Activated CD4-positive, alpha-beta T cell treated with anti-CD3 and anti-CD28 coated beads for 36 hours (primary cell): ENCODE measurements around the gene TMCC1. TPM values are rescaled to one million over a fixed set of nuclear protein-coding genes. Genes with fewer than 3 reads are reported as not detected.

ENCODE experiments used
- ATAC-seq: fragments of 200-7000 bp; cut with Tn5 transposase; one replicate; pipeline ENCODE4 v1.10.0; 2021; ENCODE audit warnings: mild to moderate bottlenecking, moderate library complexity
- CTCF ChIA-PET: fragments of 350-600 bp; sonication (Branson Sonifier 250); formaldehyde crosslinking; loops from one replicate; lab custom pipeline; 2021; ENCODE audit warnings: antibody characterized with exemption; lab: Charles Lee
- POLR2A ChIA-PET: fragments of 350-600 bp; sonication (Branson Sonifier 250); formaldehyde crosslinking; loops from one replicate; lab custom pipeline; 2021; ENCODE audit warnings: antibody characterized with exemption, inconsistent platforms; lab: Charles Lee
- DNase-seq: peaks from one replicate; pipeline ENCODE4 v3.0.0-alpha.2; 2020
- H3K27ac Mint-ChIP-seq: one replicate; pipeline ENCODE4 v1.8.0; 2021; ENCODE audit warnings: mixed read lengths
- H3K27me3 Mint-ChIP-seq: one replicate; pipeline ENCODE4 v1.8.0; 2021; ENCODE audit warnings: mixed read lengths
- H3K36me3 Mint-ChIP-seq: one replicate; pipeline ENCODE4 v1.8.0; 2021; ENCODE audit warnings: low read depth, mixed read lengths
- H3K4me1 Mint-ChIP-seq: one replicate; pipeline ENCODE4 v1.8.0; 2021; ENCODE audit warnings: mixed read lengths
- H3K4me3 Mint-ChIP-seq: one replicate; pipeline ENCODE4 v1.8.0; 2021; ENCODE audit warnings: mild to moderate bottlenecking, moderate library complexity, mixed read lengths
- H3K9me3 Mint-ChIP-seq: one replicate; pipeline ENCODE4 v1.8.0; 2021; ENCODE audit warnings: low read depth, mixed read lengths
- intact Hi-C, 2 experiments: fragments of 100-400 bp; cut with DNase I in 1 of 2; cut with micrococcal nuclease in 1 of 2; formaldehyde crosslinking; loops; one replicate each; pipeline versions ENCODE4 v1.14.2 to v1.15.1; 2022 to 2024; cut with DNase I, micrococcal nuclease
- total RNA-seq, 2 experiments: library from RNA; stranded (reverse); gene quantifications; one replicate each; pipeline ENCODE4 v1.2.3, GENCODE V29; 2021

The TMCC1 gene
- total RNA-seq, 2 experiments from 2014 or later = 14.8 to 17.3 TPM

- intact Hi-C loops = loop anchor here (5.0 to 10.0 kb wide), 2 partner anchors 114 to 116 kb away; no protein-coding TSS in a partner anchor
- DNase-seq (no peak), ATAC-seq (peak; percentile 19)
- Mint-ChIP-seq H3K36me3 (no peaks in the 10 kb centered on the region), H3K4me1 (peaks cover 10% of the 10 kb centered on the region), H3K27me3 (peaks cover 18% of the 10 kb centered on the region), H3K4me3 (no peak overlapping the region), H3K27ac (no peak overlapping the region), H3K9me3 (no peaks in the 10 kb centered on the region)
- ChIA-PET POLR2A (no interaction called here), CTCF (interaction anchor here (2.0 kb wide), 1 partner anchor 118 kb away, joined by 5 read pairs; no protein-coding TSS in a partner anchor)
Observed at GRCh38 chr3:129608087-129608935, 285.2 kb downstream of the TMCC1 start.

GRCh38 chr3:129607391-129608068 lies 286.0 kb downstream of the TMCC1 start:
- Mint-ChIP-seq H3K27ac (no peak overlapping the region), H3K36me3 (no peaks in the 10 kb centered on the region), H3K27me3 (peaks cover 18% of the 10 kb centered on the region), H3K9me3 (no peaks in the 10 kb centered on the region), H3K4me3 (peak overlapping the region; percentile 70), H3K4me1 (peaks cover 10% of the 10 kb centered on the region)
- DNase-seq (no peak), ATAC-seq (no peak)
- POLR2A ChIA-PET = no interaction called here
- CTCF ChIA-PET = interaction anchor here (0.7 to 2.0 kb wide), 2 partner anchors 24 to 117 kb away, joined by 4 to 5 read pairs; no protein-coding TSS in a partner anchor
- intact Hi-C loops = loop anchor here (2.0 to 10.0 kb wide), 3 partner anchors 19 to 115 kb away; no protein-coding TSS in a partner anchor

GRCh38 chr3:129606636-129607390 lies 286.7 kb downstream of the TMCC1 start, which contains the start of gene PLXND1:
Gene PLXND1 (minus strand): TSS chr3:129606676. CDS start chr3:129606639, 37 bp downstream.
- ATAC-seq (peak; percentile 47), DNase-seq (peak; percentile 52)
- POLR2A ChIA-PET = no interaction called here
- Mint-ChIP-seq H3K9me3 (no peaks in the 10 kb centered on the region), H3K4me3 (peak within 1 kb of the TSS; percentile 78), H3K36me3 (no peaks in the 10 kb centered on the region), H3K27me3 (peaks cover 18% of the 10 kb centered on the region), H3K27ac (peak within 1 kb of the TSS; percentile 89), H3K4me1 (peaks cover 10% of the 10 kb centered on the region)
- intact Hi-C loops = loop anchor here (2.0 to 10.0 kb wide), 3 partner anchors 20 to 115 kb away; no protein-coding TSS in a partner anchor
- CTCF ChIA-PET = interaction anchor here (0.7 to 2.0 kb wide), 2 partner anchors 25 to 117 kb away, joined by 4 to 5 read pairs; no protein-coding TSS in a partner anchor

- Mint-ChIP-seq H3K36me3 (no peaks in the 10 kb centered on the region), H3K4me3 (peak overlapping the region; percentile 78), H3K27ac (peak overlapping the region; percentile 89), H3K27me3 (peaks cover 18% of the 10 kb centered on the region), H3K4me1 (peaks cover 10% of the 10 kb centered on the region), H3K9me3 (no peaks in the 10 kb centered on the region)
- no peak for DNase-seq
- intact Hi-C loops = loop anchor here (2.0 to 10.0 kb wide), 3 partner anchors 21 to 114 kb away; no protein-coding TSS in a partner anchor
- POLR2A ChIA-PET = interaction anchor here (1.1 kb wide), 1 partner anchor 13 kb away, joined by 3 read pairs; no protein-coding TSS in a partner anchor
- peak; percentile 17 for ATAC-seq
- CTCF ChIA-PET = interaction anchor here (0.5 to 1.6 kb wide), 4 partner anchors 12 to 1554 kb away, joined by 3 to 9 read pairs (median 5); partner anchors contain the start of gene SEC61A1
Observed at GRCh38 chr3:129605922-129606635, 287.4 kb downstream of the TMCC1 start.

- peak overlapping the region; percentile 78 for H3K4me3 Mint-ChIP-seq
- peaks cover 10% of the 10 kb centered on the region for H3K4me1 Mint-ChIP-seq
- no peaks in the 10 kb centered on the region for H3K36me3 Mint-ChIP-seq
- intact Hi-C loops = loop anchor here (5.0 to 10.0 kb wide), 2 partner anchors 111 to 113 kb away; no protein-coding TSS in a partner anchor
- ChIA-PET POLR2A (interaction anchor here (0.7 to 1.1 kb wide), 2 partner anchors 13 to 380 kb away, joined by 3 read pairs; no protein-coding TSS in a partner anchor), CTCF (interaction anchor here (0.5 to 1.6 kb wide), 6 partner anchors 9 to 1553 kb away, joined by 3 to 9 read pairs (median 4); partner anchors contain the start of gene SEC61A1)
- peak overlapping the region; percentile 89 for H3K27ac Mint-ChIP-seq
- DNase-seq (peak; percentile 68), ATAC-seq (peak; percentile 68)
- H3K9me3 Mint-ChIP-seq = no peaks in the 10 kb centered on the region
- H3K27me3 Mint-ChIP-seq = peaks cover 18% of the 10 kb centered on the region
Observed at GRCh38 chr3:129605203-129605921, 288.1 kb downstream of the TMCC1 start.

GRCh38 chr3:129604767-129605166 lies 288.7 kb downstream of the TMCC1 start:
- Mint-ChIP-seq H3K27me3 (peaks cover 18% of the 10 kb centered on the region), H3K27ac (no peak overlapping the region), H3K4me3 (peak overlapping the region; percentile 78), H3K4me1 (peaks cover 10% of the 10 kb centered on the region), H3K36me3 (no peaks in the 10 kb centered on the region), H3K9me3 (no peaks in the 10 kb centered on the region)
- intact Hi-C loops = loop anchor here (5.0 to 10.0 kb wide), 2 partner anchors 110 to 112 kb away; no protein-coding TSS in a partner anchor
- ATAC-seq = no peak
- ChIA-PET POLR2A (interaction anchor here (0.7 to 1.1 kb wide), 2 partner anchors 12 to 379 kb away, joined by 3 read pairs; no protein-coding TSS in a partner anchor), CTCF (interaction anchor here (0.6 to 1.6 kb wide), 5 partner anchors 8 to 218 kb away, joined by 3 to 9 read pairs (median 5); no protein-coding TSS in a partner anchor)
- DNase-seq = no peak

- Mint-ChIP-seq H3K9me3 (no peaks in the 10 kb centered on the region), H3K27me3 (peaks cover 18% of the 10 kb centered on the region), H3K36me3 (no peaks in the 10 kb centered on the region), H3K27ac (no peak overlapping the region), H3K4me1 (peaks cover 10% of the 10 kb centered on the region), H3K4me3 (no peak overlapping the region)
- no peak for ATAC-seq
- ChIA-PET CTCF (interaction anchor here (0.9 to 1.2 kb wide), 2 partner anchors 8 to 10 kb away, joined by 4 to 6 read pairs; no protein-coding TSS in a partner anchor), POLR2A (interaction anchor here (0.7 kb wide), 1 partner anchor 955 kb away, joined by 3 read pairs; no protein-coding TSS in a partner anchor)
- intact Hi-C loops = loop anchor here in 1 of 2 experiments (10.0 kb wide), 1 partner anchor 109 kb away; no protein-coding TSS in a partner anchor
- no peak for DNase-seq
Observed at GRCh38 chr3:129603991-129604749, 289.3 kb downstream of the TMCC1 start.

GRCh38 chr3:129603561-129603942 lies 290.0 kb downstream of the TMCC1 start:
- intact Hi-C loops = loop anchor here in 1 of 2 experiments (10.0 kb wide), 1 partner anchor 109 kb away; no protein-coding TSS in a partner anchor
- Mint-ChIP-seq H3K4me1 (peaks cover 10% of the 10 kb centered on the region), H3K27me3 (peaks cover 18% of the 10 kb centered on the region), H3K4me3 (no peak overlapping the region), H3K27ac (no peak overlapping the region), H3K36me3 (no peaks in the 10 kb centered on the region), H3K9me3 (no peaks in the 10 kb centered on the region)
- ChIA-PET CTCF (interaction anchor here (0.9 kb wide), 1 partner anchor 9 kb away, joined by 6 read pairs; no protein-coding TSS in a partner anchor), POLR2A (interaction anchor here (0.7 kb wide), 1 partner anchor 955 kb away, joined by 3 read pairs; no protein-coding TSS in a partner anchor)
- no peak for DNase-seq
- no peak for ATAC-seq
